Fibroblast of mammary gland (primary cell): Measurements from ENCODE around the gene KCTD17.

Source experiments
- DNase-seq: peaks from one replicate; pipeline ENCODE4 v3.0.0-alpha.2; 2010; ENCODE audit warnings: low read depth
- H3K4me3 ChIP-seq: 2 replicates; pipeline ENCODE4 v1.5.1; 2011; ENCODE audit warnings: low read depth, mild to moderate bottlenecking, low read length, moderate library complexity; ENCODE audit not compliant: control insufficient read depth
- TF ChIP-seq, protein P1 (sequence below): conservative IDR thresholded peaks from 2 replicates; pipeline ENCODE4 v1.5.1; 2011; ENCODE audit warnings: low read depth, low read length, inconsistent platforms; ENCODE audit not compliant: control insufficient read depth, insufficient read depth

The KCTD17 gene

DNA sequence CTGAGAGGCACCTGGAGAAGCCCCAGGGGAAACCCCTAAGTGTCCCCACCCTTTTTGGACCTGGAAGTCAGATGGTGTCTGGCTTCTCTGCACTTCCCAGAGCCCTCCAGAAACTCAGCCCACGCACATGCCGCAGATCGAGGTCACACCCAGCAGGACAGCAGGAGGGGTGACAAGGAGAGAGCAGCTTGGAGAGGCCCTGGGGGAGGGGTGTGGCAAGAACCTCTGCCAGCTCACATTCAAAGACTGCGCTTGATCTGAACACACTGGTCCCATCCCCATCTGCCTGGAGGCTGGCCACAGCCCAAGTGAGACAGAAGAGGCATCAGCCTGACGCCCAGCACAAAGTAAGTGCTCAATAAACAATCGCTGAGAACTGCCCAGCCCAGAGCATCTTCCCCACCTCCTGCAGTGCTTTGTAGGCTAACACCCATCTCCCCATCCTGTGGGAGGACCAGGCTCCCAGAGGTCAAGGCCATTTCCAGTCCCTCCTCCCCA, 36.6 kb downstream of the KCTD17 start:
- H3K4me3 ChIP-seq: no peak overlapping the region
- peak; percentile 21 for DNase-seq
- TF ChIP-seq, protein P1, sequence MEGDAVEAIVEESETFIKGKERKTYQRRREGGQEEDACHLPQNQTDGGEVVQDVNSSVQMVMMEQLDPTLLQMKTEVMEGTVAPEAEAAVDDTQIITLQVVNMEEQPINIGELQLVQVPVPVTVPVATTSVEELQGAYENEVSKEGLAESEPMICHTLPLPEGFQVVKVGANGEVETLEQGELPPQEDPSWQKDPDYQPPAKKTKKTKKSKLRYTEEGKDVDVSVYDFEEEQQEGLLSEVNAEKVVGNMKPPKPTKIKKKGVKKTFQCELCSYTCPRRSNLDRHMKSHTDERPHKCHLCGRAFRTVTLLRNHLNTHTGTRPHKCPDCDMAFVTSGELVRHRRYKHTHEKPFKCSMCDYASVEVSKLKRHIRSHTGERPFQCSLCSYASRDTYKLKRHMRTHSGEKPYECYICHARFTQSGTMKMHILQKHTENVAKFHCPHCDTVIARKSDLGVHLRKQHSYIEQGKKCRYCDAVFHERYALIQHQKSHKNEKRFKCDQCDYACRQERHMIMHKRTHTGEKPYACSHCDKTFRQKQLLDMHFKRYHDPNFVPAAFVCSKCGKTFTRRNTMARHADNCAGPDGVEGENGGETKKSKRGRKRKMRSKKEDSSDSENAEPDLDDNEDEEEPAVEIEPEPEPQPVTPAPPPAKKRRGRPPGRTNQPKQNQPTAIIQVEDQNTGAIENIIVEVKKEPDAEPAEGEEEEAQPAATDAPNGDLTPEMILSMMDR: no peak

DNA sequence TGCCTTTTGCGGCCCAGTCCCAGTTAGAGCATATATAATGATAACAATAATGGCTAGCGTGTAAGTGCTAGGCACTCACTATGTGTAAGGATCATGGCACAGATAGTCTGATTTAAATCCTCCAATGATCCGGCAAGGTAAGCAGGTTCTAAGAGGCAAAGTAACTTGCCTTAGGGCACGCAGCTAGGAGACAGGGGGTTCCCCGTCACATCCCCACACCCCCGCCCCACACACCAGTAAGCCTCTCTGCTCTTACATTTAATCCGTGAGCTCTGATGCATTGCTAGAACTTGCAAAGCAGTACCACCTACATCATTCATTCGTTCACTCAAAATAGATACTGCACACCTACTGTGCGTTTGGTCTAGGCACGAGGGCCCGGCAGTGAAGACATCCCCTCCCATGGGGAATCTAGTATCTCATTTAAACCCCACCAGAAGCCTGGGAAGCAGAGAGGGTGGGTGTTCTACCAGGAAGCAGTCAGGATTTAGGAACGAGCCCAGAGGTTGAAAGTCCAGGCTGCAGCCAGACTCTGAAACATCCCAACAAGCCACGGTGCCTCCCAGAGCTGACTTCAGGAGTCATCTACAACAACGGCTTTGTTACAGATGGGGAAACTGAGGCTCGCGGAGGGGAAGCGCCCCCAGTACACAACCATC, 37.3 kb downstream of the KCTD17 start:
- no peak overlapping the region for H3K4me3 ChIP-seq
- TF ChIP-seq, protein P1: no peak
- DNase-seq: no peak

- H3K4me3 ChIP-seq: no peak overlapping the region
- DNase-seq: peak; percentile 50
- TF ChIP-seq, protein P1: no peak
Observed at GRCh38 chr22:37089434-37089833, 37.9 kb downstream of the KCTD17 start.

GRCh38 chr22:37090920-37091695, 39.6 kb downstream of the KCTD17 start:
- no peak overlapping the region for H3K4me3 ChIP-seq
- DNase-seq: no peak
- TF ChIP-seq, protein P1: no peak

GRCh38 chr22:37091994-37092393, 40.5 kb downstream of the KCTD17 start:
- TF ChIP-seq, protein P1: no peak
- no peak overlapping the region for H3K4me3 ChIP-seq
- no peak for DNase-seq

GRCh38 chr22:37092997-37093396, 41.5 kb downstream of the KCTD17 start:
- no peak for DNase-seq
- no peak overlapping the region for H3K4me3 ChIP-seq
- TF ChIP-seq, protein P1: no peak
